GM21515 (cell line): ENCODE measurements around the gene OSBPL7.

Experiments
- ATAC-seq: cut with Tn5 transposase; IDR thresholded peaks from one replicate; pipeline ENCODE4 v1.9.1; 2021; ENCODE audit not compliant: unreplicated experiment

OSBPL7 gene, protein sequence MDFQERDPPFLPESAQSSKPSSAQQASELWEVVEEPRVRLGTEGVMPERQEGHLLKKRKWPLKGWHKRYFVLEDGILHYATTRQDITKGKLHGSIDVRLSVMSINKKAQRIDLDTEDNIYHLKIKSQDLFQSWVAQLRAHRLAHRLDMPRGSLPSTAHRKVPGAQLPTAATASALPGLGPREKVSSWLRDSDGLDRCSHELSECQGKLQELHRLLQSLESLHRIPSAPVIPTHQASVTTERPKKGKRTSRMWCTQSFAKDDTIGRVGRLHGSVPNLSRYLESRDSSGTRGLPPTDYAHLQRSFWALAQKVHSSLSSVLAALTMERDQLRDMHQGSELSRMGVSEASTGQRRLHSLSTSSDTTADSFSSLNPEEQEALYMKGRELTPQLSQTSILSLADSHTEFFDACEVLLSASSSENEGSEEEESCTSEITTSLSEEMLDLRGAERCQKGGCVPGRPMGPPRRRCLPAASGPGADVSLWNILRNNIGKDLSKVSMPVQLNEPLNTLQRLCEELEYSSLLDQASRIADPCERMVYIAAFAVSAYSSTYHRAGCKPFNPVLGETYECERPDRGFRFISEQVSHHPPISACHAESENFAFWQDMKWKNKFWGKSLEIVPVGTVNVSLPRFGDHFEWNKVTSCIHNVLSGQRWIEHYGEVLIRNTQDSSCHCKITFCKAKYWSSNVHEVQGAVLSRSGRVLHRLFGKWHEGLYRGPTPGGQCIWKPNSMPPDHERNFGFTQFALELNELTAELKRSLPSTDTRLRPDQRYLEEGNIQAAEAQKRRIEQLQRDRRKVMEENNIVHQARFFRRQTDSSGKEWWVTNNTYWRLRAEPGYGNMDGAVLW

GRCh38 chr17:47821424-47822391, at the start of gene OSBPL7:
Gene OSBPL7 (minus strand): TSS chr17:47821794. CDS start chr17:47820278, 1,516 bp downstream.
- ATAC-seq = peak; percentile 66

GRCh38 chr17:47871048-47871447, 49.5 kb upstream of the OSBPL7 start:
- ATAC-seq = no peak

DNA sequence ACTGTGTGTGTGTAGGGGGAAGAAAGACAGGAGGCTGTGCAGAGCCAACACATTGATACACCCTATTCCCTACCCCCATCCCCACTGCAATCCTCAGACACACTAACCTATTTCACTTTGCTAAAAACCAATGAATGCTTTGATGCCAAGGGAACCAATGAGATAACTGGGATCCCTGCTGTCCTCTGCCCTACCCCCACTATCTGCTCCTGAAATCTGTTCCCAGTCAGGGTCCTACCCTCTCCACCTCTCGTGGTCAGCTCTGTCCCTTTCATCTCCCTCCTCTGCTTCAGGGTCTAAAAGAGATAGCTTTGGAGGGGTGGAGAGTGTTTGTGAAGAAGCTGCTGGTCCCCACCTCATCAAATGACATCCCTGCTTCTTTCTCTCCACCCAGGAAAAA, 48.5 kb upstream of the OSBPL7 start:
- no peak for ATAC-seq

DNA sequence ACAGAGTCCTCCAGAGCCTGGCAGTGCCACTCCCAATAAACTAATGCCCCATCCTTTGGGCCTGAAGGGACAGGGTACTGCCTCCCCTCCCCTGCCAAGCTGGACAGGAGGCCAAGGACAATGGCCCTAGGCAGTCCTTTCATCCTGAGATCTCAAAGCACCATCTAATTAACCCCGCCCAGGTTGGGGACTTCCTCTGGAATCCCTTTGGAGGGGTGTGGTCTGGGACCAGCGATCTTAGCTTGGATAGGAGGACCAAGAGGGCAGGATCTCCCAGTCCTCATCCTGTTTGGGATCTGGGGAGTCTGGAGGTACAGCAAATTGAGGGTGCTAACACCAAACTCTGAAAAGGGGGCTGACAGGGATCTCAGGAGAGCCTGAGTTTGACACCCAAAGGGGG, 47.5 kb upstream of the OSBPL7 start:
- ATAC-seq = no peak

DNA sequence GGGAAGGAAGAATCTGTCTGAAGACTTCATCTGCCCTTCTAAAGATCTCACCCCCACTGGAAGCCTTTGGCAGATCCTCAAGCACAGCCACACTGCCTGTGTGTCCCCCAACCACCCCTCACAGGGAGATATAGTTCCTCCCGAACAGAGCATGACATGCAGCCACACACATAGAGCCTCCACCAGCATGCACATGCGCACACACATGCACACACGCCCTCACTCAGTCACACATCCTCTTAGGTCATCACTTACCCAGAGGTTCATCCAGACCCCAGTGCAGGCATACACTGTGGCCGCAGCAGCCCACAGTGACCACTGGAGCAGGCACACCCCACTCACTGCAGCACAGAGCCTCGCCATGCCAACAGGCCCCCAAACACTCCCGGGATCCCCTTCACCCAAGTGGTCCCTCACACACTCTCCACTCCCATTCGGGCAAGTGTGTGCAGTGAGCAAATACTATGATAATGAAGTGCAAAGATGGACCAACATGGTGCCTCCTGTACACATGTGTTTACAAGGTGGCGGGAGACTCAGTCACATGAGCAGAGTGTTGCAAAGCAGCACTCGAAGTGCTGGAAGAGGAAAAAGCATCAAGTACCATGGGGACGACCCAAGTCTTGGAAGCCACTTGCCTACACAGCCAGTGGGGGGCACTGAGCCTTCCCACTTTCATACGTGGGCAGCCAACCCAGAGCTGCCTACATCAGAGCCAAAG, 46.4 kb upstream of the OSBPL7 start:
- ATAC-seq = no peak

GRCh38 chr17:47866941-47867340, 45.3 kb upstream of the OSBPL7 start:
- no peak for ATAC-seq

- ATAC-seq = no peak
Measured at GRCh38 chr17:47864791-47865216, 43.2 kb upstream of the OSBPL7 start.

GRCh38 chr17:47862621-47863440, 41.2 kb upstream of the OSBPL7 start:
- no peak for ATAC-seq

DNA sequence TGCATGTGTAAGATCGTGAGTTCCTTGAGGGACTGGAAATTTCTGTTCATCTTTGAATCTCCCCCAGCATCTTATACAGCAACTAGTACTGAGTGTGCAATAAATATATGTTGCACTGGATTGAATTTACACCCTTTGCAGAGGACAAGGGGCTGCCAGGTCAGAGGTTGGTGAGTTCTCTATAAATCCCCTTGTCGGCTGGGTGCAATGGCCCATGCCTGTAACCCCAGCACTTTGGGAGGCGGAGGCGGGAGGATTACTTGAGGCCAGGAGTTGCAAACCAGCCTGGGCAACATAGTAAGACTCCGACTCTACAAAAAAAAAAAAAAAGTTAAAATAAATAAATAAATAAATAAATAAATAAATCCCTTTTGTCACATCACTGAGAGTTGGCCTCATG, 38.8 kb upstream of the OSBPL7 start:
- no peak for ATAC-seq

- ATAC-seq = no peak
Measured at GRCh38 chr17:47857551-47858455, 36.2 kb upstream of the OSBPL7 start.

- ATAC-seq = no peak
Measured at GRCh38 chr17:47856830-47857229, 35.2 kb upstream of the OSBPL7 start.

DNA sequence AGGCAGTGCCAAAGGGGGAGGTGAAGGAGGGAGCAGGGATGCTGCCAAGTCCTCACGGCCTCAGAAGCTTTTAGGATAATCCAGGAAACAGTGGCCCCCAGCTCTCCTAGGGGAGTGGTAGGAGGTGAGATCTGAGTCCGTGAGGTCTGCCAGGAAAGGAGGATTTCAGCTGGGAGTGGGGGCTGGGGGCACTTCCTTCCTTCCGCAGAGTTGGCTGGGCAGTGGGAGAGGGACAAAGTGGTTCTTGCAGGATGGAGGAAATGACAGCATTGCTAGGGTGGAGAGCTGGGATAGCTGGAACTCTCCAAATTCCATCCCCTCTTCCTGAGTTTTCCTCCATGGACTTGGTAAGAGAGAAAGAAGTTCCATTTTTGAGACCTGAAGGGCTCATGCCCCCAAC, 34.1 kb upstream of the OSBPL7 start:
- ATAC-seq = no peak

DNA sequence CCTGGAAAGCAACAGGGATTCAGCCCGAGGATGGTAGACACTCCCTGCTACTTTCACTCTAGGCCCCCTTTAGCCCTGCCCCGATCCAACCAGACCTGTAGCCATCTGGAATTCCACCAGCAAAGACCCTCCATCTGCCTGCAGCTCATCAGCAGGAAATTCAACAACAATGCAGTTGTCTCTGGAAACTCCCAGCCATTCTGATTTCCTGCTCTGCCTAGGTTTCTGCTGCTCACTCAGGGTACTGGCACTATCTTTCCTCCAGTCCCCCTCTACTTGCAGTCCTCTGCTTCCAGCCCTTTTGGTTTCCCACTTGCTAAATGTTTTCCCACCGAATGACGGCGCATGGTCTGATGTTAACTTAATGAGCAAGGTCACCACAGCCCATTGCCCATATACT, 32.0 kb upstream of the OSBPL7 start:
- no peak for ATAC-seq

DNA sequence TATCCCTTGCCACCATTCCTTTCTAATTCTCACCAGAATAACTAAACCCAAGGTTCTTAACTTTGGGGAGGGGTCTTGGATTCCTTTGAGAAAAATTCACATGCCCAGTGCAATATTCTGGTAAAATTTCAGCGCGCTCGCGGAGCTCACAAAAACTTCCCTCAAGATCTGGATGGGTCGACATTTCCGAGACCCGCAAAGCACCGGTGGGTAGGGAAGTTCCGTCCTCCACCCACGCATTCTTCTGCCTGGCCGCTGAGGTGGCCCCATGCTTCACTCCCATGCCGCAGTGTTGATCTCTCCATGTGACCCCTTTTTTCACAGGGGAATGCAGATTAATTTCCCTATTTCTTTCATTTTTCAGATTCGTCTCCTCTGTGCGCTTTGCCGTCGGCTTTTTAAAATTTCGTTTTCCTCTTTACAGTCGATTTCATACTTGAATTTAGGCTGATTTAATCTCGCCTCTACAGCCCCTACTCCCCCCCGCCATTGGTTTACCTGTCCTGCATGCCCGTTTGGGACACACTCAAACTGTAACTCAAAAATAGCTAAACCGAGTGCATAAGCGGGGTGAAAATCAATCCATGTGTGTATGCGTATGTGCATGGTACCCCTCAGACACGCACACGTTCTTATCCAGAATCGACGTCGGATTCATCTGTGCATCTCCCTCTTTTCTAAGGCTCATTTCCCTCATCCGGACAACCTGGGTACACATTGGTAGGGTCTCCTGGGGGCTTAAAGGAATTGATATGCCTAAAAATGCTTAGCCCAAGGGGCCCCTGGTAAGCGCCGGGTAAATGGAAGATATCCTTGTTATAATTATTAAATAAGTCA, 30.7 kb upstream of the OSBPL7 start:
- ATAC-seq = no peak

DNA sequence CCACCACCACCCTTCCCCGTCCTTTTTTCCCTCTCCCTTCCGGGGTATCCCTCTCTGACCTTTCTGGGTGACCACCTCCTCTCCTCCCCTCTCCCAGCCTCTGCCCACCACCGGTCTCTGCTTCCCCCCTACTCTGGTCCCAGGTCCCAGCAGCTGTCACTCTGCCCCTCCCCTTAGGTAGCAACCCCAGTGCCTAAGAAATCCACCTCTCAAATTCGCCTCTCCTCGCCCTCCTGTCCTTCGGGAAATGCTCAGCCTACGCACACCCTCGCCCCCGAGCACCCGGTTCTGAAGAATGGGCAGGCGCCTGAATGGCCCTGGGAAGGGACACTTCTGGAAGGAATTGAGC, 30.1 kb upstream of the OSBPL7 start:
- ATAC-seq = no peak

DNA sequence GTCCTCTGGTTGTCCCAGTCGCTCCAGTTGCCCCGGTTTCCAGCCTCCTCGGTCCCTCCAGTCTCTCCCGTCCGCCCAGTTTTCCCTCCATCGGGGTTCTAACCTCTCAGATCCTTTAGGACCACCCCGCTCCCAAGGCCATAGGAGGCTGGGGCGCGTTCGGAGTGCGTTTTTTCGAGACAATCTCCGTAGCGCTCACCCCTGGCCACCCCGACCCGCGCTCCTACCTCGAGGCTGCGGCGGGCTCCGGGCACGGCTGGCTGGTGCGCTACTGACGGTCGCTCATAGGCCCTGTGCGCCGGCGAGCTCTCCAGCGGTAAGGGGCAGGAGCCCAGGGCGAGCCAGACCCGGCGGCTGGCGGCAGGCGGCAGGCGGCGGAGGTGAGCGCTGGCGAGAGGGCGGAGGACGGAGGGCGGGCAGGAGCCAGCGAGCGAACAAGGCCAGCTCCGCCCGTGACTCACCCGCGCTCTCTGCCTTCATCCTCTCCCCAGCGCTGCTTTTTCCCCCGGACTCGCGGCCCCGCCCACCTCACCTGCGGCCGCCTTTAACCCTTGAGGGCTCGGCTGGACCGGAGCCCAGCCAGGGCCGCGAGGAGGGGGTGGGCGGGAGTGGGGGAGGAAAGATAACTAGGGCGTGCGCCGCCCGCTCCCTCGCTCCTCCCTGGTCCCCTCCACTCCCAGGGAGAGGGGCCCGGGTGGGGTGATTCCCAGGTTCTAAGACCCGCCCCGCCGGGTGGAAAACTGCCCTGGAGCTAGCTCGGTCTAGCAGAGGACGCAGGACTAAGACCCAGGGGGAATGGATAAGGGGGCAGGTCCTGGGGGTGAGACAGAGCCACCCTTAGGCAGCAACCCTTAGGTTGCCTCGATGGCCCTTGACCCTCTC, 29.3 kb upstream of the OSBPL7 start, which contains the start of gene SP6:
Gene SP6, minus strand, starts transcription at position 472 of the 882 bp plus-strand sequence. CDS start 2,734 bp downstream, outside the sequence.
- ATAC-seq = no peak

DNA sequence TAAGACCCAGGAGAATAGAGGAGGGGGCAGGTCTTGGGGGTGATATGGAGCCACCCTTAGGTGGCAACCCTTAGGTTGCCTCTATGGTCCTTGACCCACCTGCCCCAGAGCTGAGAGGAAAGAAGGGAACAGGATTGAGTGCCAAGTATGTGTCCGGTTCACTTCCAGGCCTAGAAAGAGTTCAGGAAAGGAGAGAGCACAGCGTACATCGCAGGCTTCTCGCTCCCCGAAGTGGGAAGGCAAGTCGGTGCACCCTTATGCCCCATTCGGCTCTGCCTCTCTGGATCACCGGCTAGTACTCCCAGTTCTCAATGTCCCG, 28.7 kb upstream of the OSBPL7 start:
- ATAC-seq = no peak
